ENCODE data around the gene ZSWIM2.
"Not testable (repeated sequence)": the region's sequence is repeated elsewhere in the genome, so short reads cannot be mapped to it uniquely, and the experiment has no call there.

Gene ZSWIM2

DNA sequence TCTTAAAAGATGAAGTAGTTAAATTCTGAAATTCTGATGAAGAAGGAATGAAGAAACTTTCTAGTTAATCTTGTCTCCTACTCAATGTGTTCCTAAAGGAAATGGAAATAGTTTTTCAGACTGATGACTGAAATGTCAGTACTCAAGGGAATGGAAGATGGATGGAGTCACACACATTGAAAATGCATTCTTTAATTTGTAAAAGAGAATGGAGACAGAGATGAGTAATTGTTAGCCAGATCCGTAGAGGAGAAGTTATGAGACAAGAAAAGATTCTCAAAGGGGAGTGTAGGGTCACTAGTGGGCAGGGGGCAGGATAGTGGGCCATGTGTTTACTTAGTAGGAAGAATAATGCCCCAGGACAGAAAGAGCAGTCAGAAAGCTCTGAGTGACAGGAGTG lies 13.3 kb downstream of the ZSWIM2 start:
- peak; percentile 73 for DNase-seq

DNA sequence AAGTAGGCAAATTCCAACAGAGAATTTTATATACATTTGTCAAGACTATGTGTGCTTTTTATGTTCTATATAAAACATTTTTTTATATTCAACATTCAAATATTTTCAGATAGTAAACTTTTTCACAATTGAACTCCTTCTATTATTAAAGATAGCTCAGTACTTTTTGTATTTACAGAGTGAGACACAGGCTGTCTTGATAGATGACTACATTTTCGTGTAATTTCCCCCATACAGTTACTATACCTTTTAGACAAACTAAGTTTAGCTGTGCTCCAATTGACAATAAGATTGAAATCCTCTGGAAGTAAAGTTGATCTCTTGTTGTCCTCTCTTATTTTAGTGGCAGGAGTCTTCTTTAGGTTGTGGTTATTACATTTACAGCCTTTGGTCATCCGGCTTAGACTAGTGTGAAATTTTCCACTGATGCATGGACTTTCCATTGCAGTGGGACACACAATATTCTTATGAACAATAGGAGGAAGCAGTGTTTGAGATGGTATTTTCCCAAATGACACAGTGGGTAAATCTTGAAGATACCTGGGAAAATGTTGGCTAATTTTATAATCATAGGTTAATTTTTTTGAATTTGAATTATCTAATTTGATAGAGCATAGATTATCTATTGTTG lies 21.0 kb downstream of the ZSWIM2 start:
- no peak for DNase-seq

DNA sequence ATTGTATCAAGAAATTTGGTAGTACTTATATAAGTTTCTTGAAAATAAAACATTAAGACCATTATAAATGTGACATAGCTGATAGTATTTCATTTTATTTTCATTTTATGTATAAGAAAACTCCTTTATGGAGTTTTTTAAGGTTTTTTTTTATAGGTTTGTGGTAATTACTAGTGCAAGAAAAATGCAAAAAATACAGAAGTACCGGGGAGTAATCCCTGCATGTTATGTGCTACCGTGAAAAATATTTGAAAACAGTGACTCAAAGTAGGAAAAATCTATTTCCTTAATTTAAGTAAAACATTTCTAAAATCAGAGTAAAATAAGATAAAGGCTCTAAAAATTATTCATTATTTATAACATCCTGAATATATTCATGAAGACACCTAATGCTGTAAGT lies 21.6 kb downstream of the ZSWIM2 start:
- DNase-seq = peak; percentile 82

DNA sequence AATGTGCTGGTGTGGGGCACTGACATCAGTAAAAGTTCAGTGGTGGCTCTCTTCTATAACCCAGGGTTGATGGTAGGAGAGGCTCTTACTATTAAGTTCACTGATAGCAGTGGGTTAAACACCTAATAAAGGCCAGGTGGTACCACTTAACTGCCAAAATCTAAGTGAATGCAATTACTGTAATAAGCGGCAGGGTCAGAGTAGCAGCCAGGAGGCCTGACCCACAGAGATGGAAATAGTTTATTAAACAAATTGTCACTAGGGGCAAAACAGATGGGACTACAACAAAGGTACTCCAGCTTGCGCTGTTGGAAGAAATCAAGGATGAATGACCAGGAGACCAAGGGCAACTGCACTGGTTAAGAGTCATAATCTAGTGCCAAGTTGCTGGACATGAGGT lies 26.6 kb downstream of the ZSWIM2 start:
- DNase-seq = no peak

DNA sequence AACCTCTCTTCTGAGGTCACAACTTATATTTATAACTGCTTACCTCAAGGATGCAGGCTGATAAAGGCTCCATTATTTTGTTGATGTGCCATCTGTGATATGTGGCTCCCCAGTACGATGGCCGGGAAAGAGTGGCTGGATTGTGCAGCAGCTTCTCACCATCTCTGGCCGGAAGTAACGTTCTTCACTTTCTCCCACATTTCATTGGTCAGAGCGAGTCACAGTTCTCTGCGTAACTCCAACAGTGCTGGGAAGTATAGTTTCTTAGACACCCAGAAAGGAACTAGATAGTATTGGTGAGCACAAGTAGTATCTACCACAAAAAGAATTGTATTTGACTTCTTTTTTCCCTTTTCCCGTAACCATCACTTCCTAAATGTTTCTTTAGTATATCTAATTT lies 28.7 kb downstream of the ZSWIM2 start:
- no peak for DNase-seq

DNA sequence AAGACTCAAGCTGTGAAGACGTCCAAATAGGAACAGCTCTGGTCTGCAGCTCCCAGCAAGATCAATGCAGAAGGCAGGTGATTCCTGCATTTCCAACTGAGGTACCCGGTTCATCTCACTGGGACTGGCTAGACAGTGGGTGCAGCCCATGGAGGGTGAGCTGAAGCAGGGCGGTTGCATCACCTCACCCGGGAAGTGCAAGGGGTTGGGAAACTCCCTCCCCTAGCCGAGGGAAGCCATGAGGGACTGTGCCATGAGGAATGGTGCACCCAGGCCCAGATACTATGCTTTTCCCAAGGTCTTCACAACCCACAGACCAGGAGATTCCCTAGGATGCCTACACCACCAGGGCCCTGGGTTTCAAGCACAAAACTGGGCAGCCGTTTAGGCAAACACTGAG lies 37.2 kb downstream of the ZSWIM2 start:
- not testable (repeated sequence) for DNase-seq

DNA sequence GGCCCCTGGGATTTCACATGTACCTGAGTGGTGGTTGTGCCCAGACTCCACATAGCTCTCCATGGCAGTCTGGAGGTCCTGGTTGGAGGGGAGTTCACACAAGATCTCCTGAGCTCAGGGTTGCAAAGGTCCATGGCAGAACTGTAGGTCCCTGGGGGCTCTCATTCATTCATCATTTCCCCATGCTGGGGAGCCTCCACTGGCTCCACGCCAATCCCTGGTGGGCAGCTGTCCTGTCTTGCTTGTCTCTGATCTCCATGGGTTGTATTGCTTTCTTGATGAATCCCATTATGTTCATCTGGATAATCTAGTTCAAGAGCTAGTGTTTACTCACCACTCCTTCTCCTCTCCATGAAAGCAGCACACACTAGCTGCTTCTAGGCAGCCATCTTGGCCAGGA lies 42.4 kb downstream of the ZSWIM2 start:
- no peak for DNase-seq

DNA sequence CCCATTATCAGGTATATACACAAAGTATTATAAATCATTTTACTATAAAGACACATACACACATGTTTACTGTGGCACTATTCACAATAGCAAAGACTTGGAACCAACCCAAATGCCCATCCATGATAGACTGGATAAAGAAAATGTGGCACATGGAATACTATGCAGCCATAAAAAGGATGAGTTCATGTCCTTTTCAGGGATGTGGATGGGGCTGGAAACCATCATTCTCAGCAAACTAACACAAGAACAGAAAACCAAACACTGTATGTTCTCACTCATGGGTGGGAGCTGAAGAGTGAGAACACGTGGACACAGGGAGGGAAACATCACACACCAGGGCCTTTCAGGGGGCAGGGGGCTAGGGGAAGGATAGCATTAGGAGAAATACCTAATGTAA lies 50.4 kb downstream of the ZSWIM2 start:
- not testable (repeated sequence) for DNase-seq

DNA sequence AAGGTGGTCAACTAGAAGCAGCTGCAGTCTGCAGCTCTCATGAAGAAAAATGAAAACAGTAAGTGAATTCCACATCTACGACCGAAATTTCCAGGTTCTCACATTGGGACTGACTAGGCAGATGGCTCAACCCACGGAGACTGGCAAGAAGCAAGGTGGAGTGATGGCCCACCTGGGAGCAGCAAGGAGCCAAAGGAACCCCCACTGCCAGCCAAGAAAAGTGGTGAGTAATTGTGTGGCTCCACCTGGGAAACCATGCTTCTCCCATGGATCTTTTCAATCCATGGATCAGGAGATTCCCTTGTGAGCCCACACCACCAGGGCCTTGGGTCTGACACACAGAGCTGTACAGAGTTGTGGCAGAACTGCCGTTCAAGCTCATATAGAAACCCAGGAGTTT lies 64.0 kb downstream of the ZSWIM2 start:
- no peak for DNase-seq

DNA sequence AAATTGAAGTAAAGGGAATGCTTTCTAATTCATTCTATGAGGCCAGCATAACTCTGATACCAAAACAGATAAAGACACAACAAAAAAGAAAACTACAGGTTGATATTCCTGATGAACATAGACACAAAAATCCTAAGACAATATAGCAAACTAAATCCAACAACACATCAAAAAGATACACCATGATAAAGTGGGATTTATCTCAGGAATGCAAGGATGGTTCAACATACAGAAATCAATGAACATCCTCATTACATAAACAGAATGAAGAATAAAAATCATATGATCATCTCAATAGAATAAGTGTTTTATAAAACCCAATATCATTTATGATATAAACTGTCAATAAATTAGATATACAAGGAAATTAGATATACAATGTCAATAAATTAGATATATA lies 65.7 kb downstream of the ZSWIM2 start:
- DNase-seq = no peak

DNA sequence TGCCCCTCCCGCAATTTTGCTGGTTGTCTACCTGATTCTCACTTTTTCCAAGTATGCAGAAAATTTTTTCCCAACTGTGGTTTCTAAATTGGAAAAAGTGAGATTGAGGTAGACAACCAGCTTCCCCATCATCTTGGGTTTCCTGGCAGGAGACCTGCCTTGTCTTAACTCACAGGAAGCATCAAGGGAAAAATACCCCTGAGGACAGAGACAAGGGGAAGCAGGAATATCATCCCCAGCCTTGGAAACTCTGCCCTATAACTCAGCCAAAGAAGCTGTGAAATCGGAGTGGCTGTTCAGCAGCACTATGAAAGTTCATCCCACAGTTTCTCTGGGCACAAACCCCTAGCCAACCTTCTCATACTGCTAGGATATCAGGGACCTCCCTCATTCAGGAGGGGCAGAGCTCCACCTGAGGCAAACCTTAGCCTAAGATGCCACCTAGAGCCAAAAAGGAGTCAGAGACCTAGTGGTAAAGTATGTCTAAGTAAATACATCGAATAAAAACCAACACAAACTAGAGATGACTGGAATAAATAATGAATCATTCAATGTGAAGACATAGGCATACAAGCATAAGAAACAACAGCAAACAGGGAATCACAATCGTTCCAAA lies 68.2 kb downstream of the ZSWIM2 start:
- DNase-seq = peak; percentile 17

Measured in fibroblast of upper back skin (primary cell).